ENCODE measurements around the gene TMEM150A. TPM values are rescaled to one million over a fixed set of nuclear protein-coding genes. Genes with fewer than 3 reads are reported as not detected.

The TMEM150A gene
- total RNA-seq, 1 experiment from 2014 or later, result 19.3 TPM

GRCh38 chr2:85550486-85550885 is 52.0 kb downstream of the TMEM150A start:
- no peak for TF ChIP-seq CTCF (conservative IDR thresholded peaks at IDR 0.05)
- H3K23me2 ChIP-seq (ENCODE audit: insufficient read length, low read depth, low read length, poor library complexity, severe bottlenecking), result no peaks in the 10 kb centered on the region
- no peak overlapping the region for H3K18ac ChIP-seq (ENCODE audit: insufficient read length, low read depth, low read length)
- no peak overlapping the region for H4K8ac ChIP-seq (replicated peaks; ENCODE audit: insufficient read length, low read depth, low read length)
- Mint-ChIP-seq H3K9me3 (no peaks in the 10 kb centered on the region), H3K27me3 (ENCODE audit: low read depth) (no peaks in the 10 kb centered on the region; the same call in 1 of the 2 replicates), H3K4me3 (no peak overlapping the region), H3K36me3 (ENCODE audit: insufficient read depth in 1 of 3, low read depth in 3 of 3) (peaks cover 17 to 69% (median 56%) of the 10 kb centered on the region in 3 experiments; a peak in 6 of 7 replicates), H3K4me1 (peaks cover 2 to 7% of the 10 kb centered on the region in 2 experiments; a peak in 2 of 4 replicates), H3K27ac (no peak overlapping the region)
- no peak overlapping the region for H2BK20ac ChIP-seq (ENCODE audit: low read depth, low read length, poor library complexity, severe bottlenecking)
- H2BK12ac ChIP-seq (ENCODE audit: insufficient read length, low read depth, low read length), result no peak overlapping the region
- DNase-seq, result no peak
- H4K20me1 ChIP-seq (ENCODE audit: control insufficient read depth, insufficient read depth, insufficient read length), result no peaks in the 10 kb centered on the region
- H2BK15ac ChIP-seq (ENCODE audit: low read depth, low read length), result no peak overlapping the region
- no peak overlapping the region for H3K27ac ChIP-seq (ENCODE audit: insufficient read length, low read depth, low read length)
- no peak overlapping the region for H2AFZ ChIP-seq (ENCODE audit: low read length)
- H2BK120ac ChIP-seq (ENCODE audit: low read depth, low read length, poor library complexity, severe bottlenecking), result no peak overlapping the region
- no peak overlapping the region for H3K4ac ChIP-seq (ENCODE audit: low read depth, low read length)
- no peaks in the 10 kb centered on the region for H3K79me1 ChIP-seq (ENCODE audit: insufficient read depth, low read depth, low read length, poor library complexity, severe bottlenecking)
- H2BK5ac ChIP-seq (ENCODE audit: insufficient read length, low read length), result no peak overlapping the region
- H3K4me2 ChIP-seq (ENCODE audit: insufficient read depth, insufficient read length, low read length), result no peak overlapping the region
- no peak overlapping the region for H2AK5ac ChIP-seq (ENCODE audit: insufficient read length, low read length)
- no peak overlapping the region for H4K91ac ChIP-seq (ENCODE audit: insufficient read length, low read depth, low read length)
- no peaks in the 10 kb centered on the region for H3K79me2 ChIP-seq (ENCODE audit: insufficient read depth, low read length)
- no peak overlapping the region for H3T11ph ChIP-seq (ENCODE audit: low read length)
- H3K9me3 ChIP-seq (ENCODE audit: control insufficient read depth, low read depth, low read length), result no peaks in the 10 kb centered on the region
- H3K23ac ChIP-seq (ENCODE audit: insufficient read length, low read depth, low read length), result no peak overlapping the region
- no CpG with 5 or more reads among the region's 10 CpGs for WGBS (ENCODE audit: extremely low coverage, insufficient read length, low lambda C conversion rate)
- no peak overlapping the region for H3K14ac ChIP-seq (ENCODE audit: insufficient read depth, low read length)
- no peaks in the 10 kb centered on the region for H3K4me1 ChIP-seq (ENCODE audit: insufficient read depth, low read length)
- no peak overlapping the region for H4K5ac ChIP-seq (ENCODE audit: insufficient read length, low read depth, low read length)
- H3K27me3 ChIP-seq (ENCODE audit: insufficient read depth, low read length), result no peaks in the 10 kb centered on the region
- no peak overlapping the region for H3K9ac ChIP-seq (ENCODE audit: extremely low read depth, insufficient read length, low read length)
- H3K56ac ChIP-seq (ENCODE audit: insufficient read length, low read depth, low read length), result no peak overlapping the region

Data from H9 (cell line).